NK-92 treated with Interleukin-12 subunit alpha and Interleukin-12 subunit beta, amount 100 ng/mL, for 24 hours (cell line): ENCODE measurements around the gene GREM1.

Source experiments
- DNase-seq: peaks from one replicate; lab custom pipeline; 2025; lab: John Stamatoyannopoulos, UW

GREM1 gene

DNA sequence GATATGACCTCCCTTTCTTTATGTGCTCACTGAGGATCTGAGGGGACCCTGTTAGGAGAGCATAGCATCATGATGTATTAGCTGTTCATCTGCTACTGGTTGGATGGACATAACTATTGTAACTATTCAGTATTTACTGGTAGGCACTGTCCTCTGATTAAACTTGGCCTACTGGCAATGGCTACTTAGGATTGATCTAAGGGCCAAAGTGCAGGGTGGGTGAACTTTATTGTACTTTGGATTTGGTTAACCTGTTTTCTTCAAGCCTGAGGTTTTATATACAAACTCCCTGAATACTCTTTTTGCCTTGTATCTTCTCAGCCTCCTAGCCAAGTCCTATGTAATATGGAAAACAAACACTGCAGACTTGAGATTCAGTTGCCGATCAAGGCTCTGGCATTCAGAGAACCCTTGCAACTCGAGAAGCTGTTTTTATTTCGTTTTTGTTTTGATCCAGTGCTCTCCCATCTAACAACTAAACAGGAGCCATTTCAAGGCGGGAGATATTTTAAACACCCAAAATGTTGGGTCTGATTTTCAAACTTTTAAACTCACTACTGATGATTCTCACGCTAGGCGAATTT lies 14.9 kb downstream of the GREM1 start:
- DNase-seq = no peak

DNA sequence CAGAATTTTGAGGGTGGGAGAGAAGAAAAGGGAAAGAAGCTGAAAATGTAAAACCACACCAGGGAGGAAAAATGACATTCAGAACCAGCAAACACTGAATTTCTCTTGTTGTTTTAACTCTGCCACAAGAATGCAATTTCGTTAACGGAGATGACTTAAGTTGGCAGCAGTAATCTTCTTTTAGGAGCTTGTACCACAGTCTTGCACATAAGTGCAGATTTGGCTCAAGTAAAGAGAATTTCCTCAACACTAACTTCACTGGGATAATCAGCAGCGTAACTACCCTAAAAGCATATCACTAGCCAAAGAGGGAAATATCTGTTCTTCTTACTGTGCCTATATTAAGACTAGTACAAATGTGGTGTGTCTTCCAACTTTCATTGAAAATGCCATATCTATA lies 15.5 kb downstream of the GREM1 start:
- DNase-seq = no peak

DNA sequence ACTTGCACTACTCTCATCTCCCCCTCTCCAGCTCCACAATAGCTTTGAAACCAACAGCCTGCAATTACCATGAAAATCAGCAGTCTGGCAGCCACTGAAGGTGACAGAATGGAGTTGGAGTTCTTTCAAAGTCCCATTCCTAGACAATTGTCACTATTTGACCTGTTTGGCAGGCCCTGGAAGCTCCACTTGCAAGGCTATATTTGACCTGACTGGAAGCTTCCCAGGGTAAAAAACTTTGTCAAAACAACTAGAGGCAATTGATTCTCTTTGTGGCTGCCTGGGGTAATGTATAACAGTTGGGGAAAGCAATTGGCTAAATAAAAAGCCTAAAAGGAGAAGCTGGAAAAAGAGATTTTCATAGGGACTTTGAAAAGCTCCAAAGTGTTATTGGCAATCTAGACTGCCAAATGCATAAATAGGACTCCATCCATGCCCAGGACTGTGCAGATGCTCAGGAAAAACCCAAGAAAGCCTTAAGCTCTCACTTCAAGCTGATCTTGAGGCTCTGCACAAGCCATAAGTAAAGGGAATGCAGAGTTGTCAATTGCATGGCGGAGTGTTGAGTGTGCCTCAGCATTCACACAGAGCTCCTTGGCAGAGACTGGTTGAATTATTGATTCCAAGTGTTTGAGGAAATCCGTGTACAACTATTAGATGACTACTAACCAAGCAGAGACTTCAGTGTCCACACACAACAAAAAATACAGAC lies 18.3 kb downstream of the GREM1 start:
- no peak for DNase-seq

DNA sequence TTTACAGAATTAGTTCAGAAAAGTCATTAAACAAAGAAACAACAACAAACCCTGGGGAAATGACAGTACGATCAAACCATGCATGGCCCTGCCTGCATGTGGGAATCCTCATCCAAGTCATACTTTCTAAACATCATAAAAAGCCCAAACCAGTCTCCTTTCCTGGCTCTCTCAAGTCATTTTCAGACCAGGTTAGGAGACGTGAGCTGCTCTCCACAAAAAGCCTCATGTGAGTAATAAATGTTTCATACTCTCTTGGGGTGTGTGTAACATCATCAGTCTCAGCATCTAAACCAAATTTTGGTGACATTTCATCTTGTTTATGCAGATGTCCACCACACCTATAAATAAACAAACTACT lies 18.9 kb downstream of the GREM1 start:
- no peak for DNase-seq

DNA sequence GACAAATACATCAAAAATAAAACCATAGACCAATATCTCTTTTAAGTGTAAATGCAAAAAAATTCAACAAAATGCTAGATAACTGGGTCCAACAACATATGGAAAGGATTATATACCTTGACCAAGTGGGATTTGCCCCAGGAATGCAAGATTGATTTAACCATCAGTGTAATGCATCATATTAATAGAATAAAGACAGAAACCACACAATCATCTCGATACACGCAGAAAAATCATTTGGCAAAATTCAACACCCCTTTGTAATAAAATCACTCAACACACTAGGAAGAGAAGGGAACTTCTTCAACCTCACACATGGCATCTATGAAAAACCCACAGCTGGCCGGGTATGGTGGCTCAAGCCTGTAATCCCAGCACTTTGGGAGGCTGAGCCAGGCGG lies 19.5 kb downstream of the GREM1 start:
- no peak for DNase-seq

DNA sequence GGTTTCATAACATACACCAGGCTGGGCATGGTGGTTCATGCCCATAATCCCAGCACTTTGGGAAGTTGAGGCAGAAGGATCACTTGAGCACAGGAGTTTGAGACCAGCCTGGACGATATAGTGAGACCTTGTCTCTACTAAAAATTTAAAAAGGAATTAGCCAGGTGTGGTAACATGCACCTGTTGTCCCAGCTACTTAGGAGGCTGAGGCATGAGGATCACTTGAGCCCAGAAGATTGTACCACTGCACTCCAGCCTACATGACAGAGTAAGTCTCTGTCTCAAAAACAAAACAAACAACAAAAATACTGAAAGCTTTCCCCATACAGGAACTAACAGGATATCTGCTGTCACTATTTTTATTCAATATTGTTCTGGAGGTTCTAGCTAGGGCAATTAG lies 20.9 kb downstream of the GREM1 start:
- DNase-seq = no peak

DNA sequence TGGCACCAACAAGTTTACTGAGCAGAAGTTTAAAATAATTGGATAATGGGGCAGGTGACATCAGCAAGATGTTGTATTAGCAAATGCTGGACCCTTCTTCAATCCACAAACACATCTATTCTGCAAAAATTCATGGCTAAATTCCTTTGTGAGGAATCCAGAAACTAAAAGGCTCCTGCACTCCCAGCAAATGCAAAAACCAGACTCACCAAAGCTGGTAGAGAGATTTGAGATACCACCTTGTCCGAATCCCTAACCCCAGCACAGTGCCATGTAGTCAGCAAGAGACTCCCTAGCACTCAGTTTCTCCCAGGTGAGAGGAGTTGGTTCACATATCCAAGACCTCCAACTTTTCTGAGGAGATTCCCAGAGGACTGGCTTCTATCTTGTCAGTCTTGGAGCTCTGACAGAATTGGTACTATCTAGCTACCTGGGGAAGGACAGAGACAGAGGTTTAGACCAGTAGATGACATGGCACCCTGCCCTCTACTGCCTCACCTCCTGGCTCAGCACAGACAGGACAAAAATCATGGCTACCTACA lies 21.8 kb downstream of the GREM1 start:
- no peak for DNase-seq

DNA sequence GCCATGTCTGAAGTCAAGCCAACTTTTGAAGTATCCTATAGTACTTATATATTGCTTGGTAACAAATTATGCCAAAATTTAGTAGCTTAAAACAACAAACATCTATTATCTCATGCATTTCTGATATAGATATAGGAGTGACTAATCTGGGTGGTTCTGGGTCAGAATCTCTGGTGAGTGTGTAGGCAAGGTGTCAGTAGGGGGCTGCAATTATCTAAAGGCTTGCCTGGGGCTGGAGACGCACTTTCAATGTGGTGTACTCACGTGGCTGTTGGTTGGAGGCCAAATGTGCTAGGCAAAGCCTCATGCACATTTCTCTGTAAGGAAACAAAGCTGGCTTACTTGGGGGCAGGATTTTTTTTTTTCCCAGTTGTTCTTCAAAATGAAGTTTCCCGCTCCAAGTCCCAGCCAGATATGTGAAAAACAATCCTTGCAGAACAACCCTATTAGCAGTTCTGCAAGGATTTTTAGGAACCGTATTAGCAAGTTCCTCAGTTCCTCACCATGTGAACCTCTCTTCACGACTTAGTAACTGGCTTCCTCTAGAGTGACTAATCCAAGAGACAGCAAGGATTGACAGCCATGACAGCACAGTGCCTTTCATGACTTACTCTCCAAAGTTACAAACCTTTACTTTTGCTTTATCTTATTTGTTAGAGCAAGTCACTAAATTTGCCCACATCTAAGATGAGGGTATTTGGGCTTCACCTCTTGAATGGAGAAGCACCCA lies 25.8 kb downstream of the GREM1 start:
- DNase-seq = no peak

DNA sequence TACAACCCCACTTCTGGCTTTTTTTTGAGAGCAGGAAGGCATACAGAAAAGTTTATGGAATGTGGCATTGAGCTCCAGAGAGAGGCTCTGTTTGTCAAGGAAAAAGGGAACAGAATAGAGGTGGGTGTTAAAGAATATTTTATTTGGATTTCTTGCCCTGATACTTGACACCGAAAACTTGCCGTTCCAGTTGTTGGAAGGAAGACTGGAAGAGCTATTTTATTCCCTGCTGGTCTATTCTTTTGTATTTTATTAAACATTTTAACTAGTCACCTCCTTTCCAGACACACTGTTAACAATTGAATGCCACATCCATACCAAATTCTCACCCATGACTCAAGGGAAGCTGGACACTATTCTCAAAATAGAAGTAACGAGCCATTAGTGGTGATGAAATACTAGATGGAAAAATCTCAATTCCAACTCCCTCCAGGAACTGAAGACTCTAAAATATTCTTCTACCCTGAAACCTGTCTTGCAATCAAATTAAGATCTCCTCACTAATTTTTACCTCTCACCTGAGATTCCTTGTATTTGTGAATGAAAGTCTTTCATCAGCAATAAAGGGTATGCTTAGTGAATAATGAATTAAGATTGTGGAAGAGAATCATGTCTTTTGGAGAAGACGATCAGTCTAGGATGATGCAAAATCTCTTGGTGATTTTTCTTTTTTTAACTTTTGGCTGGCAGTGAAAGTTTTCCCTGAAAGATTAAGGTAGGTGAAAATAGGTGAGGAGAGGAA lies 28.5 kb downstream of the GREM1 start:
- no peak for DNase-seq

DNA sequence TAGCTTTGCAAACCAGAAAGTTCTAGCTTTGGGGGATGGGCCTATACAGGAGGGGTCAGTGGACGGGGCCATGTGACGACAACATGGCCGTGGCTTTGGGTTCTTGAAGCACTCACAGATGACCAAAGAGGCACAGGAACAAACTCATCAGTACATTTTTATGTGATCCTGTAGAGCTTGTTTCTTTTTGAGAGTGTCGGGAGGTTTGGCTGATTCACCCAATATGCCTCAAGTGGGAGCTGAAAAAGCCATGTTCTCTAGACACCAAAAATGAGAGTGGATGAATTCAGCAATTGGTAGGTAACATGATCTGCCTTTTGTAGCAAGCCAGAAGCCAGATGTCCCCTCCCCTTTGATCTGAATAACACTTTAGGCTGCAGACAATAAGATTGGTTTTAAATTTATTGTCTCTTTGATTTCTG lies 30.1 kb downstream of the GREM1 start:
- DNase-seq = no peak

DNA sequence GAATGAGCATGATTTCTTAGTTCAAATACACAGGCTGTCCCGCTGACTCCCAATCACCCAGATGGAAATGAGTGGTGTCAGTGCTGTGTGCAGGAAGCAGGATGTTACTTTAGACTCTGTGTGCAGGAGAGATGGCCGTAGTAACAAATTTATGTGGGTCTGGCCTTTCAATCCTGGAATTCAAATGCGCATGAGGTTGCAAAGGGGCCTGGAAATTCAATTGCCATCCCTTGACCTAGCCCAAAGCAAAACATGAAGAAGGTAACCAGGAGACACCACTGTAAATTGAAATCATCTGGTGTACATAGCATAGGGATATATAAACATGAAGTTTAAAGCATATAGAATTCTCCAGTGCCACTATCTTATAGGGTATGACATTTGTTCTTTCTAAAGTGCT lies 33.2 kb downstream of the GREM1 start:
- DNase-seq = no peak

DNA sequence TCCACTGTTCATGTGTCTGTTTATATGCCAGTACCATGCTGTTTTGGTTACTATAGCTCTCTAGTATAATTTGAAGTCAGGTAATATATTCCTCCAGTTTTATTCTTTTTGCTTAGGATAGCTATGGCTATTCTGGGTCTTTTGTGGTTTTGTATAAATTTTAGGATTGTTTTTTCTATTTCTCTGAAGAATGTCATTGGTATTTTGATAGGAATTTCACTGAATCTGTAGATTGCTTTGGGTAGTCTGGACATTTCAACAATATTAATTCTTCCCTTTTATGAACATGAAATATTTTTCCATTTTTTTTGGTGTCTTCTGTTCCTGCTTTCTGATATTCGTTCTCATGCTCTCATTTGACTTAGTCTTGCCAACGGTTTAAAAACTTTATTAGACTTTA lies 39.6 kb downstream of the GREM1 start:
- no peak for DNase-seq

DNA sequence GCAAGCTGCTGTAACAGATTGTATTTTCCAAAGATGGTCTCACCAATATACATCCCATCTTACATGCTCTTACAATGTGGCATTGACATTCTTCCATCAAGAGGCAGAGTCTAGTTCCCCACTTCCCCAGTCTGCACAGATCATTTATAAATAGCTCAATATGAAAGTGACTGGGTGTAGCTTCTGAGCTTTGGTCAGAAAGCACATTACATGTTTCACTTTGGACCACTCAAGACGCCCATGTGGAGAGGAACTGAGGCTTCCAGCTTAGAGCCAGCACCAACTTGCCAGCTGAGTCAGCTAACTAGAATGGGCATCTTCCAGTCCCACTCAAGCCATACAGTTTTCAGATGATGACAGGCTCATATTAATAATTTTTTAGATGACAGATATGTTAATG lies 45.5 kb downstream of the GREM1 start:
- DNase-seq = no peak

DNA sequence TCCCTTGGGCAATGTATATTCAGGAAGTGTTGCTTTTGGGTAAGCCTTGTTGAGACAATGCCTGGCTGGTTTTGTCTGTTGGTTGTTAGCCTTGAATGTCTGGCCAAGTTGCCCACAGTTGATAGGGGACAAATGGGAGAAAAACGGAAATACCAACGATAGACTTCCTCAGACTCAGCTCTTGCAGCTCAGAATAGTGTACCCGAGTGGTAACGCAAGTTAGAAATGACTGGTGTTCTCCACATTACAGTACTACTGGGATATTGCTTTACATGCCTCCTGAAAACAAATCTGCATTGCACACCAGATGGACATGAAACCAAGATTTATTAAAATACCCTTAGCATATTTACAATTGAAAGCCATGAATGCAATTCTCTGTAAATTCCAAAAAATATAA lies 47.4 kb downstream of the GREM1 start:
- no peak for DNase-seq

DNA sequence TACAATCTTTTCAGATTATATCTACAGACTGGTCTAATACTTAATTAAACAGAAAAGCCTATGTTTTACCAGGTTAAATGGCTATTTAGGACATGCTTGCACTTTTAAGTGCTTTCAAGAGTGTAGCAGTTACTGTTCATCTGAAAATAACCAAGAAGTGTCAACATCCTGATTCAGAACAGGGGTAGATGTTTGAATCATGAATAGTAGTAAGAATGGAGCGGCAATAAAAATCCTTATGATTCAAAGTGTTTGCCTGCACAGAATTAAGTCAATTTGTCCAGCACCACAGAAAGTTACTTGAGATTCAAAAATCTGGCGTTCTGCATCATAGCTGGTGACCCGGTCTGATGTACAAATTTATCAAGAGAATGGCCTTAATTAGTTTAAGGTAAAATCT lies 48.3 kb downstream of the GREM1 start:
- DNase-seq = no peak

DNA sequence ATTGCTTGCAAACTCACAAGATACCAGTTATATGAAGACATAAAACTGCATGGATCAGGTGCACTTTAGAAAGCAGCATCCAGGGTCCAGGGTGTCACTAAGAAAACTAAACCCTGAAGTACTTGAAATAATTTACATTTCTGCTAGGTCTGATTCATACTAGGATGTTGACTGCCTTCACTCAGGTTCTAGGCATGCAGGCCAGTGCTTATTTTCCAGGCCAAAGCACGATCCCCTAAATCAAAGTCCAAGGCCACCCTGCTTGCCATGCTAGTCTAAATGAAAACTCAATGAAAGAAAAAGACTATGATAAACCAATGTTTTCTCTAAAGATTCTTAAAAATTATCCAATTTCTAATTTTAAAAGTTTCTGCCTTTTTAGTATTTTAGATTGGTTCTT lies 49.4 kb downstream of the GREM1 start:
- DNase-seq = no peak

DNA sequence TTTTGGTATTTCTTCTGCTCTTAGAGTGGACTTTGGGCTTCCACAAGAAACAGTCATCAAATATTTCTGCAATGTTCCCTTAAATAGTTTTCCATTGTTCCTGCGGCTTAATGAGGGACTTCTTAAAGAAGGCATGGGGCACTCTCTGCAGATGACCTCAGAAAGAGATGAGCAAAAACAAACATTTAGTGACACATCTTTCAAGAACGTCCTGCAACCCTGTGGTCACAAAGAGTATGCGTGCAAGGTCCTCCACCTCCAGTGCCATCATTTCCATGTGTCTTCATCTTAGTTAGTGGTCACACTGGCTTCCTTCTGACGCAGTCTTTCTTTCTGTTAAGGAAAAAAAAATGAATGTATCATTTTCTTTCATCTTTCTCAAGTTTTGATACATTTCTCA lies 56.2 kb downstream of the GREM1 start:
- DNase-seq = no peak

DNA sequence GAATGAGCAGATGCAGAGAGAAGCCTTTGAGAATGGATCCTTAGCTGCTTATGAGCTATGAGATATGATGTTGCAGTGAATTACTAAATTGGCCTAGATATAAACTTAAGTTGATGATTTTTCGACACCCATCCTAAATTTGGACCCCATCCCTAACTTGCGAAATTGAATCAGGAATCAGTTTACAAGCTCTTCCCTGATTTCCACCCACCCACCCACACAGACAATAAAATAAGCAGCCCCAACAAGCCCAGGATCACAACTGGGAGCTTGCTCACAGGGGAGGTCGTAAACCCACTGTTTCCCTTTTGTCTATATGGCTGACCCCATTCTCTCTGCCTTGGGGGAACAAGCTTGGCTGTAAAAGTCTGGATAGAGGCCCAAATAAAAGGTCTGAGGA lies 57.3 kb downstream of the GREM1 start:
- no peak for DNase-seq

DNA sequence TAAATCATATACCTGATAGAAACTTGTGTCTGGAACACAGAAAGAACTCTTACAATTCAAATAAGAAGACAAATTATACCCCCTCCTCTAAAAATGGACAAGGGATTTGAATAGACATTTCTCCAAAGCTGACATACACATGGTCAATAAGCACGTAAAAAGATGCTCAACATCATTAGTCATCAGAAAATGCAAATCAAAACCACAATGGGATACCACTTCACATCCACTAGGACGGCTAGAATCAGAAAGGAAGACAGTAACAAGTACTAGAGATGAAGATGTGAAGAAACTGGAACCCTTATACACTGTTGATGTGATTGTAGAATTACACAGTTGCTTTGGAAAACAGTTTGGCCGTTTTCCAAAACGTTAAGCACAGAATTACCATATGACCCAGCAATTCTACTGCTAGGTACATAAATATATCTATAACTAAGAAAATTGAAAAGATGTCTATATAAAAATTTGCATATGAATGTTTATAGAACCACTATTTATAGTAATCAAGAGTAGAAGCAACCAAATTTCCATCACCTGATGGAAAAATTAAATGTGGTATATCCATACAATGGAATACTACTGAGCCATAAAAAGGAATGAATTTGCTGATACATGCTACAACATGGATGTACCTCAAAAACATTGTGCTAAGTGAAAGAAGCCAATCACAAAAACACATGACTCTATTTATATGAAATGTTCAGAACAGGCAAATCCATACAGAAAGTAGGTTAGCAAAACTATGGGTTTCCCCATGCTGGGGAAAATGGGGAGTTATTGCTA lies 60.8 kb downstream of the GREM1 start:
- no peak for DNase-seq

DNA sequence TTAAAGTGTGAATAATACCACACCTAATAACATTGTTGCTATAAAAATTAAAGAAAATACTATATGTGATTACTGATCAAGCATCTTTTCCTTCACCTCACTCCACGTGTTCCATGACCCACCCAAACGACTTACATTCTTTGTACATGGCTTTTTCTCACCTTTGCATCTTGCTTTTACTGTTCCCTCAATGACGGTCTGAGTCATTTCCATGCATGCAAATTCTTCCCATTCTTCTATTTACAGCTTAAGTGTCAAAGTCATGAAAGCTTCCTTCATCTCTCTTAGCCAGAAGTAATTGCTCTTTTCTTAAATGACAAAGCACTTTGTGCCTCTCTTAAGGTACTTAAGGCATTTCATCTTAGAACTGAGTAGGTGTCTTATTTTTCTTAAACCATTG lies 64.0 kb downstream of the GREM1 start:
- DNase-seq = no peak

DNA sequence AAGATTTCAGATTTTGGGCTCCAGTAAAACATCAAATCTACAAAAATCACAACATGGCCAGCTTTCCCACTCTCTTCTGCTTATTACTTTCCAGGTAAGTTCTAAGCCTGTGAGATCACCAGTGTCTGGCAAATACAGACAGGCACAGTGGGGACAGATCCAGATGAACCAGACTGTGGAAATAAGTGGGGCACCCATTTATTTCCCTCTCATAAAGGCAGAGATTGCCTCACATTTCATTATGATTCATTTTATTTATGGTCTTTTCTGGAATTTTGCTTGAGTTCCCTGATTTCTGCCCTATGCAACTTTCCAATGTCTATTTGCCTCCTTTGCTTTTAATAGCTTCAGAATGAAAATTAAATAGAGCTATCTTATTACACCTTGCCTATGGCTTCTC lies 66.8 kb downstream of the GREM1 start:
- no peak for DNase-seq

DNA sequence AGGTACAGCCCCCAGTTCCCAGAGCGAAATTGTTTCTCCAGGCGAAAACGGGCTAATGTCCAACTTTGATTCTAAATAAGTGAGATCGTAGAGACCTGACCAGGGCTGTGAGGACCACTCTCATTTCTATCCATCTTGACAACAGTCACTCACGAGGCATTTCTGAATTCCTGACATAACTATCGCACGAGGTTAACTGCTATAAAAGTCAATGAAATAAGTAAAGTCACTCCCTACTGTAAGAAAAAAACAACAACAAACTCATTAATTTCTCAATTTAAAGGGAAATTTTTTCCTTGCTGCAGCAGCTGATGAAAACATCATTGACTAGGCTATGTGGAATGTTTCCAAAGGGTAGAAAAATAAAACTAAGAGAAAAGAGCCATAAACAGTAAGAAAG lies 69.1 kb downstream of the GREM1 start:
- no peak for DNase-seq
